Measurements from ENCODE around the gene PPP2R2C. TPM values are rescaled to one million over a fixed set of nuclear protein-coding genes. Genes with fewer than 3 reads are reported as not detected.

Gene PPP2R2C
- total RNA-seq, 2 donors from 2014 or later, result 8.0 to 10.4 TPM

DNA sequence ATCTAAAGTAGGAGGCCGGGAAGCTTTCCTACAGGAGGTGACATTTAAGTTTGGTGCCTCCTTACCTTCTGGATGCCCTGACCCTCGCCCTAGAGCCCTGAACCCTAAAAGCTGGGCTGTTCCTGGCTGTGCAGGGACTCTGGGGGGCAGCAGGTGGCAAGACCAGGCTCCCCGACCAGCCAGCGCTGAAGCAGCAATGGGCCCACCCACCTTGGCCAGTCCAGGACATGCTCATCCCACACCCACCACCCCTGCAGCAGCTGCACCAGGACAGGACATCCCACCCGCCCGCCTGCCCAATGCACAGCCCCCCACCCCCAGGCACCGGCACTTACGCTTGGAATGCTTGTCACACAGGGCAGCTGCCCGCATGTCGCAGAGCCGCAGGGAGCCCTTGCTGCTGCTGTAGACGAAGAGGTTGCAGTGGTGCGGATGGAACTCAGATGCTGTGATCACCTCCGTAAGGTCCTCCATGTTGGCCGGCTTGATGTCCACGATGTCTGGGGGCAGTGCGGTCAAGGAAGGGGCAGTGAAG is 124.8 kb downstream of the PPP2R2C start:
- Histone ChIP-seq H3K27me3 (replicated peaks; ENCODE audit: insufficient read depth) (no peaks in the 10 kb centered on the region), H3K27ac (no peak overlapping the region), H3K9me3 (no peaks in the 10 kb centered on the region), H3K4me3 (no peak overlapping the region), H3K4me1 (replicated peaks) (no peaks in the 10 kb centered on the region), H3K36me3 (no peaks in the 10 kb centered on the region)
- 73% methylated on average over 16 of the region's 17 CpGs for WGBS
- intact Hi-C loops (cut with DNase I), result no loop called here
- DNase-seq (ENCODE audit: low spot score), result no peak
- TF ChIP-seq POLR2AphosphoS5 (IDR thresholded peaks at IDR 0.05), result no peak
- TF ChIP-seq POLR2A (IDR thresholded peaks at IDR 0.05), result no peak
- TF ChIP-seq, protein P1, sequence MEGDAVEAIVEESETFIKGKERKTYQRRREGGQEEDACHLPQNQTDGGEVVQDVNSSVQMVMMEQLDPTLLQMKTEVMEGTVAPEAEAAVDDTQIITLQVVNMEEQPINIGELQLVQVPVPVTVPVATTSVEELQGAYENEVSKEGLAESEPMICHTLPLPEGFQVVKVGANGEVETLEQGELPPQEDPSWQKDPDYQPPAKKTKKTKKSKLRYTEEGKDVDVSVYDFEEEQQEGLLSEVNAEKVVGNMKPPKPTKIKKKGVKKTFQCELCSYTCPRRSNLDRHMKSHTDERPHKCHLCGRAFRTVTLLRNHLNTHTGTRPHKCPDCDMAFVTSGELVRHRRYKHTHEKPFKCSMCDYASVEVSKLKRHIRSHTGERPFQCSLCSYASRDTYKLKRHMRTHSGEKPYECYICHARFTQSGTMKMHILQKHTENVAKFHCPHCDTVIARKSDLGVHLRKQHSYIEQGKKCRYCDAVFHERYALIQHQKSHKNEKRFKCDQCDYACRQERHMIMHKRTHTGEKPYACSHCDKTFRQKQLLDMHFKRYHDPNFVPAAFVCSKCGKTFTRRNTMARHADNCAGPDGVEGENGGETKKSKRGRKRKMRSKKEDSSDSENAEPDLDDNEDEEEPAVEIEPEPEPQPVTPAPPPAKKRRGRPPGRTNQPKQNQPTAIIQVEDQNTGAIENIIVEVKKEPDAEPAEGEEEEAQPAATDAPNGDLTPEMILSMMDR (IDR thresholded peaks at IDR 0.05), result no peak

DNA sequence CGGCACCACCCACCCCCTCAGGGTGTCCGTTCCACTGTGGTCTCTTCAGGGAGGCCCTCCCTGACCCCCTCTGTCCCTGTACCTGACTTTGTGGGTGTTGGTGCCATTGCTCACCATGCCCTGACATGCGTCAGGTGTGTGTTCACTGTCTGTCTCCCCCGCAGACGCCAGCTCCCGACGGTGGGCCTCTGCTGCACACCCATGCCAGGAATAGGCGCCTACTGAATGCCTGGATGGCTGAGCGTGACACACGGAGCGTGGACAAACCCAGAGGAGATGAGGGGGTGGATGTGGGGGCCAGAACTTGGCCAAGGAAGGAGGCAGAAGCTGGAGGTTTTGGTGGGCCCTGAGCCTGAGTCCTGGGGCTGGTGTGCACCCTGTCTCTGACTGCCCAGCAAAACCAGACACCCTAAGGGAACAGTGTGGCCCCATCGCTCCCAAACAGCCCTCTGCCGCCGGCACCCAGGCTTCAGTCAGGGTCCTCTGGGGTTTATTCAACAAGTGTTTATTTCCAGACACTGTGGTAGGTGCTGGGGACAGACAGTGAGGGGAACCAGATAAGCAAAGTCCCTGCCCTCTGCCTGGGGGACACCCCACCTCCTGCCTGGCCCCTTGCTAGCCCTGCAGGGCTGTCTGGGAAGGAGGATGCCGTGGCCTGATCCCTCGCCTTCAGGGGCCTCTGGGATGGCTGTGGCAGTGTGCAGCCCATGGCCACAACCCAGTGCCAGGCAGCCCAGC is 125.9 kb downstream of the PPP2R2C start:
- intact Hi-C loops (cut with DNase I), result no loop called here
- no peaks in the 10 kb centered on the region for H3K27me3 ChIP-seq (replicated peaks; ENCODE audit: insufficient read depth)
- H3K9me3 ChIP-seq, result no peaks in the 10 kb centered on the region
- no peaks in the 10 kb centered on the region for H3K36me3 ChIP-seq
- no peak overlapping the region for H3K27ac ChIP-seq
- TF ChIP-seq, protein P1 (IDR thresholded peaks at IDR 0.05), result no peak
- TF ChIP-seq POLR2AphosphoS5 (IDR thresholded peaks at IDR 0.05), result no peak
- TF ChIP-seq POLR2A (IDR thresholded peaks at IDR 0.05), result no peak
- H3K4me1 ChIP-seq (replicated peaks), result no peaks in the 10 kb centered on the region
- 83% methylated on average over 16 of the region's 16 CpGs for WGBS
- no peak overlapping the region for H3K4me3 ChIP-seq
- no peak for DNase-seq (ENCODE audit: low spot score)

DNA sequence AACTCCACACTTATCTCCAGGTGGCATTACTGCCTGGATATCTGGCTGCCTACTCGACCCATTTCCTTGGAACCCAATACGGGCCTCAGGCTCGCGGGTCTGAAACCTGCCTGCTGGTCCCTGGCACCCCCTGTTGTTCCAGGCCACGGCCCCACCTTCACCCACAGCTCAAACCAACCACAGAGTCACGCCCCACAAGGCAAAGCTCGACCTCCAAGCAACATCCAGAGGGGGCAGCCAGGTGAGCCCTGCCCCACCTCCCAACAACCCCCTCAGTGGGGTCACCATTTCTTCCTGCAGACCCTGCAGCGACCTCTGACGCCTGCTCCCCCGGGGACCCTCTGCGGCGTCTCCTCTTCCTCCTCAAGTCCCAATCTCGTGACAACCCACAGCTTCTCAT is 126.5 kb downstream of the PPP2R2C start:
- Histone ChIP-seq H3K9me3 (no peaks in the 10 kb centered on the region), H3K27ac (no peak overlapping the region), H3K27me3 (replicated peaks; ENCODE audit: insufficient read depth) (no peaks in the 10 kb centered on the region), H3K36me3 (no peaks in the 10 kb centered on the region), H3K4me1 (replicated peaks) (no peaks in the 10 kb centered on the region), H3K4me3 (no peak overlapping the region)
- WGBS, result 90% methylated on average over 13 of the region's 13 CpGs
- intact Hi-C loops (cut with DNase I), result no loop called here
- DNase-seq (ENCODE audit: low spot score), result no peak
- no peak for TF ChIP-seq POLR2A (IDR thresholded peaks at IDR 0.05)
- TF ChIP-seq POLR2AphosphoS5 (IDR thresholded peaks at IDR 0.05), result no peak
- TF ChIP-seq, protein P1 (IDR thresholded peaks at IDR 0.05), result no peak

DNA sequence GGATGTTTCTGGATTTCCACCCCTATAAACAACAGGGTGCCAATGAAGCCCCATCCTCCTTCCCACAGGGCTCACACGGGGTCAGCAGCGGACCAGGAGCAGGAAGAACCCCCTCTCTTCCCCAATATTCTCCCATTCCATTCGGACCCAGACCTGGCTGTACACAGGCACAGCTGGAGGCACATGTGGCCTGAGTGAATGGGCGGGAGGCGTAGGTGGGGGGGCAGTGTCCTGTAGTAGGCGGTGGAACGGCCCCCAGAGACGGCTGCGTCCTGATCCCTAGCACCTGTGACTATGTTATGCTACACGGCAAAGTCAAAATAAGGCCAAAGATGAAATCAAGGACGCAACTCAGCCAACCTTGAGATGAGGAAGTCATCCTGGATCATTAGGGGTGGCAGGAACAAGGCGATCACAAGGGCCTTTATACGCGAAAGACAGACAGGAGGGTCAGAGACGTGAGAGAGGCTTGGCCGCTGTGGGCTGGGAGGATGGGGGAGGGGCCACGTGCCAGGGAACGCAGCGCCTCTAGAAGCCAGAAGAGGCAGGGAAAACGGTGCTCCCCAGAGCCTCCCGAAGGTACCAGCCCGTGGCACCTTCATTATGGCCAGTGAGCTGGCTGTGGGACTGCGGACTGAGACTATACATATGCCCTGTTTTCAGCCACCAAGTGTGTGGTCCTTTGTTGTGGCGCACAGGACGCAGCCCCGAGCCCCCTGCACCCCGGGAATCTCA is 127.2 kb downstream of the PPP2R2C start:
- H3K36me3 ChIP-seq, result no peaks in the 10 kb centered on the region
- H3K9me3 ChIP-seq, result no peaks in the 10 kb centered on the region
- 87% methylated on average over 27 of the region's 27 CpGs for whole genome bisulfite sequencing
- no peaks in the 10 kb centered on the region for H3K4me1 ChIP-seq (replicated peaks)
- TF ChIP-seq POLR2A (IDR thresholded peaks at IDR 0.05), result no peak
- TF ChIP-seq POLR2AphosphoS5 (IDR thresholded peaks at IDR 0.05), result no peak
- TF ChIP-seq, protein P1 (IDR thresholded peaks at IDR 0.05), result no peak
- H3K4me3 ChIP-seq, result no peak overlapping the region
- intact Hi-C loops (cut with DNase I), result no loop called here
- no peak overlapping the region for H3K27ac ChIP-seq
- H3K27me3 ChIP-seq (replicated peaks; ENCODE audit: insufficient read depth), result no peaks in the 10 kb centered on the region
- no peak for DNase-seq (ENCODE audit: low spot score)

All from prostate gland (tissue), 2 donors.